Nucleus accumbens (tissue), 56 donors: ENCODE results near the gene P2RY6.
"Not testable (repeated sequence)": the region's sequence is repeated elsewhere in the genome, so short reads cannot be mapped to it uniquely, and the experiment has no call there.

Experiments used
- DNase-seq, 56 donors: peaks; one replicate each; lab custom pipeline; 2025; lab: John Stamatoyannopoulos, UW

Gene P2RY6

DNA sequence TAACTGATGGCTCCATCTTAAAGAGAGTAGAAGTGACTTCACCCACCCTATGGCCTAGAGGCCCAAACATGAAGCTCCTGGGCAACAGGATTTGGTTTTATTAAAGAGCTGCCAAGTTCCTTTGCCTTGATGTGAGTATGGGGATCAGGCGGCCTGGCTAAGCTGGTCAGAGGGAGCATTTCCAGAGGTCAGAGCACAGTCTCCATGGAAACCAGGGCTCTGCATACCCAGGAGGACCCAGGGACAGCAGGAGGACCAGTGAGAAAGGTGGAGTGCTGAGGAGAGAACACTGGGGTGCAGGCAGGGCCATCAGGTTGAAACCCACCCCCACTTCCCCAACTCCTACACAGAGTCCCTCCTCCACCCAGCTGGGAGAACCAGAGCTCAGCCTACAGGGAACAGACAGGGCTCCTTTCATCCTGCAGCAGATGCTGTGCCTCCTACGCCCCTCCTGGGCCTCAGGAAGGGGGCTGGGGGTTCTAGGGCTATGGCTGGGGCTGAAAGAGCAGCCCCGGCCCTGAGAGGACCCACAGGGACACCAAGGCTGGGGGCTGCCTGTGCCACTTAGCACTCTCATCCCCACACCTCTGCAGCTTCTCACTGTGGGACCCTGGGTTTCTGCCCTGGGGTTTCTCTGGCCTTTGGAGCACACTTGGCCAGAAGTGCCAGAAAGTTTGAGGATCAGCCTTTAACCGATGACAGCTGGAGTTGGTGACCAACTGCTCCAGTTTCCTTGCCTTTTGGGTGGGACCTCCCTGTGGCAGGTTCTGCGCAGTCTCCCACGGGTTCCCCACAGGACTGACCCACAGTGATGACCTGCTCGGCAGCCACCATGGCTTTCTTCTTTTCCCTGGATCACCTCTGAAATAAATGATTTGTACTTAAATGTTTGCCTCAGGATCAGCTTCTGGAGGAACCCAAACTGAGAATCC, 13.8 kb upstream of the P2RY6 start:
- no peak for DNase-seq

- no peak for DNase-seq
These were observed 12.6 kb upstream of the P2RY6 start for GRCh38 chr11:73259406-73260126.

- DNase-seq: no peak
These were observed 12.0 kb upstream of the P2RY6 start for GRCh38 chr11:73260127-73260457.

- DNase-seq: no peak
These were observed 9.2 kb upstream of the P2RY6 start for GRCh38 chr11:73262851-73263495.

DNA sequence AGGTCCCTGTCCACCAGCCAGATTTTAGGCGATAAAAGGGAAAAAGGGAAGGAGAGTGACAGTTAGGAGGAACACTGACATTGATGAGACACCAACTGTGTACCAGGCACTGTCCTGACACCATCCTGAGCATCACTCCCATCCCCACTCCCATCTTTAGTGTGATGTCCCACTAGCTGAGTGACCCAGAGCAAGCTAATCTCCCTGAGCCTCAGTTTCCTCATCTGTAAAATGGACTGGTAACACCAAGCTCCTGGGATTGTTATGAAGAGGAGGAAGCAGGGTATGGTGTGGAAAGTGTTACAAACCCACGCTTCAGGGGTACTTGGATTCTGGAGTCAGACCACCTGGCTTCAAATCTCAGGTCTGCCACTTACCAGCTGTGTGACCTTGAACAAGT, 8.5 kb upstream of the P2RY6 start:
- DNase-seq: no peak

DNA sequence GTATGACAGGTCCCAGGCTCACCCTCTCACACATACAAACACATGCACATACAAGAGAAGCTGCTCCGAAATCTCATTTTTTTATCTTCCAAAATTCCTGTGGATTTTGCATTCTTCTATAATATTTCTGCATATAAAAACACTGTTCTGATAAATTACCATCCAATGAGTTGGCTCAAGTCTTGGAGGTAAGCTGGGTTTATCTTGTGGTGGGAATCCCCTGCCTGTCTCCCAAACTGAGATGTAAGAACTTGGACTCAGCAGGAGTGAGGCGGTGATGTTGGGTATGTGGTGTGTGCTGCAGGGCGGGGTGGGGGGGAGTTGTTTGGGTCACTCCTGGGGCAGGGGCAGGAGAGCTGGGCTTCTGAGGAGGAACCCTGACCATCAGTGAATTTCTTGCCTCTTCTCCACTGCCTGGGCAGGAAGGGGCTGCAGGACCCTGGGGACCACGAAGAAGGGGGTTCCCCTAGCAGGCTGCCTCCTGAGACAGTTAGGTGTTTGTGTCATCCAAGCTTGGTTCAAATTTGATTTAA, 6.8 kb upstream of the P2RY6 start:
- no peak for DNase-seq

DNA sequence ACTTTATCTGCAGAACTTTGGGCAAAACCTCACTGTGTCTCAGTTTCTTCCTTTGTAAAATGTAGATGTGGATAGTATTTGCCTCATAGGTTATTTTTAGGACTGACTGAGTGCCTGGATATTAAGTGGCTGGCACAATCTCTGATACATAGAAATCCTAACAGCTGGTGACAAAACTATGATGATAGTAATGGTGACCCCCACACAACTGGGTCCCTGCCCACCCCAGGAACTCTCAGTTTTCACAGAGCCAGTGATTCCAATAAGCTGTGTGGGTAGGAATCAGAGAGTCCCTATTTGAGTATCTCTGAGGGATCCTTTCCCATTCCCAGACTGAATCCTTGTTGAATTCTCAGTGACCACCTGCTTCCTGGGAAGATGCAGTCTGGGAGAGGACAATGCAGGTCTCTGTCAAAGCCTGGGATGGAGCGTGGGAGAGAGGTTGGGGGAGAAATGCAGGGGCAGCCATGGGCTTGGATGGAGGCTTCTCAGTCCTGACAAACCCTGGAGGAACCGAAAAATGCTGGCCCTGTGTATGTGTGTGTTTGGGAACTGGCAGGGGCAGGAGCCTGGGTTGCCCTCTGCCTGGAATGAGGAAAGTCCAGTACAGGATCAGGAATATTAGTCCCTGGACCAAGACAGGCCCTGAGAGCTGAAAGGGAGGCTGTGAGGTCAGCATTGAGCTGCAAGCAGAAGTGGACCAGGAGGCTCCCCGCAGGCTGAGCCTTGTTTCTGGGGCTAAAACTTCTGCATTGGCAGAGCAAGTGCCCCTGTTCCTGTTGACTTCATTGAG, 6.1 kb upstream of the P2RY6 start:
- DNase-seq: no peak

DNA sequence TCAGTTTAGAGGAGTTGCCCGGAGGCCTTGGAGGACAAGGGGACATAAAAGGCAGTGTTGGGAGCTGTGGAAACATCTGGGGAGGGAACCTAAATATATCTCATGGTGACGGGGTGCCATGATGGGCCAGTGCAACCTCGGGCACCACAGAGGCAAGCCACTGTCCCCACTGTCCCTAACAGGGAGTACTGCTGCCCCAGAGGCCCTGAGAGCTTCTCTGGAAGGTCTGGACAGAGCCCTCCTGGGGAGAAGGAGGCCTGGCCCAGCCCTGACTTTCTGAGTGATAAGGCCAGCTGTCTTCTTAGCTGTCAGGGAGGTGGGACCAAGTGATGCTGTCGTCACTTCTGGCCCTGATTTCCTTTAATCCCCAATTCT, 5.5 kb upstream of the P2RY6 start:
- no peak for DNase-seq

- DNase-seq: no peak
These were observed 4.9 kb upstream of the P2RY6 start for GRCh38 chr11:73267122-73267846.

- DNase-seq: no peak
These were observed 4.1 kb upstream of the P2RY6 start for GRCh38 chr11:73267906-73268540.

- no peak for DNase-seq
These were observed 3.4 kb upstream of the P2RY6 start for GRCh38 chr11:73268671-73269271.

DNA sequence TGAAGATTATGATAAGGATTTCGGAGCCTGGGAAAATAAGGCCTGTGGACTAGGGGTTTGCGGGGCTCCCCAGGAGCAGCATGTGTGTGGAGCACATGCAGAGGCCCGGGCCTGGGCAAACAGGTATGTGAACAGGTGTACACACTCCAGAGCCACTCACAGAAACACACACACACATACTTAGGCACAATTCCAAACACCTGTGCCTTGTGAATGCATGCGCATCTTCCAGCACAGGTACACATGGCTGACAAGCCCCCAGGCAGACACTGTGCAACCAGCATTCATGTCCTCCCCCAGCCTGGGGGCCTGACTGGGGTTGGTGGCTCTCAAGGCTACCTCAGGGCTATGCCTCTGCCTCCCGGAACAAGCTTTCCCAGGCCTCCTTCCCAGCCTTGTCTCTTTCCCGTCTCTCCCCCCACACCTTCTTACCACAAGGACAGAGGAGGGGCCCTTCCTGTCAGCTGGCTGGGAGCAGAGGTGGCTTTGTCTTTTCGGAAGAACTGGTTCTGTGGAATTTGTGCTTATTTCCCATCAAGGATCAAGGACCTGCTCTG, 2.6 kb upstream of the P2RY6 start:
- DNase-seq: no peak

DNA sequence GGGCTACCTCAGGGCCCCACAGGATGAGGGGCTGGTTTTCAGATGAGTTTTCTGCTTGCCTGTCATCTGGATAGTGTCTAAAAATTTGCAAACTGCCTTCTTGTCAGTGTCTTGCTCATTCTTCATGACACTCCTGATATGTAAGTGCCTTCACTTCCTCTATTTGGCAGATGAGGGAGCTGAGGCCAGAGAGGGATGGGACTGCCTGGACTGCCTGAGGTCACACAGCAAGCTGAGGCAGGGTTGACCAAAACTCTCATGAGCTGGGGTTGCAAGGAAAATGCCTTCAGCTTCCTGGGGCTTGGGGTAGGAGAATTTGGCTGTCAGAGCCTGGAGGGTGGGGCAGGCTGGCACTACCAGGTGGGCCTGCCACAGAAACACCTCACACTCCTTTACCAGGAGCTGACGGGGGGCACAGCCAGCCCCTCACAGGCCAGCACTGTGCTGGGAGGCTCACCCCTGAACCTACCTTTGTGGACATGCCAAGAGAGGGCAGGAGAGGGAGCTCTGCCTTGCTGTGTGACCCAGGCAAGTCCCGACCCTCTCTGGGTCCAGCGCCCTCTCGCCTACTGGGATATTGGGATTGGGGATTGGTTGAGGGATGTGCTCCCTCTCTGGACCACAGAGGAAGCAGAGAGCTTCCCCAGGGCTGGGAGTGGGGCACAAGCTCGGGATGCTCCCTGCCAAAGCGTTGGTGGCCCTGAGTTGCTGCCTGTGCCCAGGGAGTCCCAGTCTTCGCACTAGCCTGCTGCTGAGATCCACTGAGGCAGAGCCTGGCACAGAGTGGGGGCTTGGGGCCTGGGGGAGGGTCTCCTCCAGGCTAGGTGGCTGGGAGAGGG, 1.9 kb upstream of the P2RY6 start:
- DNase-seq: no peak

DNA sequence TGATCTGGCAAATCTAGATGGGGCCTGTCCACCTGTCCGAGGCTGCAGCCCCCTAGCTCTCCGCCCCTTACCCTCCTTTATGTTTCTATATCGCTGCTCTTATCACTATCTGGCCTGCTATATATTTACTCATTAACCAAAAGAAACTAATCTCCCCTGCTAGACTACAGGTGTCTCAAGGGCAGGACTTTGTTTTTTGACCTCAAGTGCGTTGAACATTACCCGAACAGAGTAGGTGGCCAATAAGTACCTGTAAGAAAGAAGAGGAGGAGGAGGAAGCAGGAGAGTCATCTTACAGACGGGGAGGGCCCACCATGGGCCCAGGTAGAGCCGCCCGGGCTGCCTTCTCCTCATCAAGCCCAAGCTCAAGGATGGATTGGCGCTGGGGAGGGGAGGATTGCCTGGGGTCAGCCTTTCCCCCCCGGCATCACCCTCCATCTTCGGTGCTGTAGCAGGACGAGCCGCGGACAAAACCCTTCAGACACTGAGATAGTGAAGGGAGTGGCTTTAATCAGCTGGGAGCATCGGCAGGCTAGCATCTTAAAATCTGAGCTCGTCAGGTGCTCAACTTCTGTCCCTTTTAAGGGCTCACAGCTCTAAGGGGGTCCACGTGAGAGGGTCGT, 1.2 kb upstream of the P2RY6 start:
- DNase-seq: no peak

GRCh38 chr11:73271478-73271865, 666 bp upstream of the P2RY6 start:
- not testable (repeated sequence) for DNase-seq

GRCh38 chr11:73272680-73273038, 521 bp downstream of the P2RY6 start:
- no peak for DNase-seq

DNA sequence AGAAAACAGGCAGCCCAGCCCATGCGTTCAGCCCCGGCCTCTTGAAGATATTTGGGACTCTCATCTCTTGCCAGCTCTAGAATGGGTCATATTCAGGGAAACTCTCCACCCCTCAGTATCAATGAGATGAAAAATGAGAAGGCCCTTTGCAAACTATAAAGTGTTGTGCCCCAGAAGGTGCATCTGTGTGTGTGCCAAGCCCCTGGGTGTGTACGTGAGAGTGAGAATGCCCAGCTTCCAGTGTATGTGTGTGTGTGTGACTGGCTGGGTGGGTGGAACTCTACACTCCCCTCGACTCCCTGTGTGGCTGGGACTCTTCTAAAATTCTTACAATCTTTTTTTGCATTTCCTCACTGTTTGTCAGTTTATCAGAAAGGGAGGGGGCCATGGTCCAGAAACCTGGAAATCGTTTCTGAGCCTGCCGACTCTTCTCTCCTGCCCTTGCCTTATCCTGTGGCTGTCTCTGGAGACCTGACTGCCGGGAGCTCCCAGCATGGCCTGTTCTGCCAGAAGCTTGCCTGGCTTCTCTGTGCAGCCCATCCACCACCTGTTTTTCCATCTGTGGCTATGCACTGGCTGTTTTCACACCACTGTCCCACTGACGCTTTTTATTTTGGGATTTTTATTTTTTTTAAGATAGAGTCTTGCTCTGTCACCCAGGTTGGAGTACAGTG, 1.2 kb downstream of the P2RY6 start:
- DNase-seq: no peak
